Fibroblast of the aortic adventitia (primary cell): ENCODE results near the gene MRPL28. TPM values are rescaled to one million over a fixed set of nuclear protein-coding genes. Genes with fewer than 3 reads are reported as not detected.
"Not testable (repeated sequence)": the region's sequence is repeated elsewhere in the genome, so short reads cannot be mapped to it uniquely, and the experiment has no call there.

Experiments used
- DNase-seq: peaks from one replicate; pipeline ENCODE4 v3.0.0-alpha.2; 2010; ENCODE audit warnings: low read depth
- H3K4me3 ChIP-seq: 2 replicates; pipeline ENCODE4 v1.5.1; 2011; ENCODE audit warnings: low read depth, mild to moderate bottlenecking, control low read depth, low read length, moderate library complexity
- CTCF ChIP-seq: IDR thresholded peaks from 2 replicates; pipeline ENCODE4 v1.5.1; 2011; ENCODE audit warnings: mild to moderate bottlenecking, low read length, control low read depth, inconsistent platforms; ENCODE audit not compliant: insufficient read depth
- total RNA-seq: library from RNA; depleted of rRNA; stranded (reverse); fragments of >200 nt; gene quantifications from 2 replicates; pipeline ENCODE4 v1.2.3, GENCODE V29; 2012; ENCODE audit warnings: low replicate concordance

MRPL28 gene
- 49.3 and 83.6 TPM in 2 replicates for total RNA-seq

GRCh38 chr16:370443-370842 is at the start of gene MRPL28:
Gene MRPL28 (minus strand): TSS chr16:370538. CDS start chr16:370218, 320 bp downstream.
- peak within 1 kb of the TSS; percentile 59 for H3K4me3 ChIP-seq
- peak; percentile 95 for DNase-seq

GRCh38 chr16:415170-415498 is 44.8 kb upstream of the MRPL28 start:
- DNase-seq, H3K4me3 ChIP-seq: not testable (repeated sequence)

More at GRCh38 chr16:370443-370842, at the start of gene MRPL28:
- TF ChIP-seq CTCF = no peak

DNA sequence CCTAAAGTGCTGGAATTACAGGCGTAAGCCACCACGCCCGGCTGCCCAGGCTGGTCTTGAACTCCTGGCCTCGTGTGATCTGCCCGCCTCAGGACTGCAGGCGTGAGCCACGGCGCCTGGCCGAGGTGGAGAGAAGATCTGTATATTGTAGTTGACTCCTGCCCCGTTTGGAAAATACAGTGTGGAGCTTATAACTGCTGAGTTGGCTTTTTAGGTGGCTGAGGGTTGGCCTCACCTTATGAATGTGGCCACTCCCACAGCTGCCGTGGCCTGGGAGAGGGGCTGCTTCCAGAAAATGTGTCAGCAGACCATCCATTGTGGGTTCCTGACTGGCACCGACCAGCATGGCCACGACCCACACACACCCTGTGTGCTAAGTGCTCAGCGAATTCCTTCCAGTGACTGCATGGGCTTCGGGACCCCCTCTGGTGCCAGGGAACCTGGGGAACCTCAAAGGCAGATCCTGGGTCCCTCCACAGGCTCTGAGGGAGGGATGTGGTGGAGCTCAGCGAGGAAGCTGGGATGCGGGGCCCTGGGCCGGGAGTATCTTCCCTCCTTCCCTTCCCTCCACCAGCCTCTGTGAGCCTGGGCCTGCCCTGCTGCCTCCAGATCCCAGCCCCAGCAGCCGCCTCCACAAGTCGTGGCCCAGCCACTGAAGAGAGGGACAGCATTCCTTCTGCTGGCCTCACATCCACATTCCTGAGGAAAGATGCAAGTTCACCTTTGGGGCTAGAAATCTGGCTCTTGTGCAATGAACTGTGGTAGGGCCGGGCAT is 44.2 kb upstream of the MRPL28 start:
- DNase-seq = no peak
- no peak overlapping the region for H3K4me3 ChIP-seq
- TF ChIP-seq CTCF = no peak

GRCh38 chr16:411576-412265 is 41.4 kb upstream of the MRPL28 start:
- no peak for TF ChIP-seq CTCF
- no peak for DNase-seq

DNA sequence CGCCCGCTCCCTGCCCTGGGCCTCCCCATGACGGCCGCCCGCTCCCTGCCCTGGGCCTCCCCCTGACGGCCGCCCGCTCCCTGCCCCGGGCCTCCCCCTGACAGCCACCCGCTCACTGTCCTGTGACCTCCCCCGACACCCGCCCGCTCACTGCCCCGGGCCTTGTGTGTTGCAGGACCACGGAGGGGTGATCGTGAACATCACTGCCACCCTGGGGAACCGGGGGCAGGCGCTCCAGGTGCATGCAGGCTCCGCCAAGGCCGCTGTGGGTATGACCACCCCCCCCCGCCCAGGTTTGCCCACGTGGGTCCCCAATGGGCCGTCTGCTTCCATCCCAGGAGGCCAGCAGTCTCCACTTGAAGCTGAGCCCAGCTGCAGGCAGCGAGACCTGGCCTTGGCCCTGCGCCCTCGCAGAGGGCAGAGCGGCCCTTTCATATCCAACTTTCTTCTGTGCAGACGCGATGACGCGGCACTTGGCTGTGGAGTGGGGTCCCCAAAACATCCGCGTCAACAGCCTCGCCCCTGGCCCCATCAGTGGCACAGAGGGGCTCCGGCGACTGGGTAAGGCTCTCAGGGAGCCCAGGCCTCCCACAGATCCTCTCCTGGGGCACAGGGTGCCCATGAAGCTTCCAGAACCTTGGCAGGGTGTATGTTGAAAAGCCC is 40.3 kb upstream of the MRPL28 start:
- H3K4me3 ChIP-seq = no peak overlapping the region
- TF ChIP-seq CTCF = no peak
- no peak for DNase-seq

More at GRCh38 chr16:411576-412265, 41.4 kb upstream of the MRPL28 start:
- H3K4me3 ChIP-seq = no peak overlapping the region

- no peak overlapping the region for H3K4me3 ChIP-seq
- no peak for DNase-seq
- TF ChIP-seq CTCF = no peak
Measured at GRCh38 chr16:407253-407652, 36.9 kb upstream of the MRPL28 start.
